ENCODE data around the gene MICALL1. TPM values are rescaled to one million over a fixed set of nuclear protein-coding genes. Genes with fewer than 3 reads are reported as not detected.

Gene MICALL1
- total and polyA plus RNA-seq, 2 of the 4 experiments (the other 2 are of a cell fraction), result 12.4 to 22.3 TPM

DNA sequence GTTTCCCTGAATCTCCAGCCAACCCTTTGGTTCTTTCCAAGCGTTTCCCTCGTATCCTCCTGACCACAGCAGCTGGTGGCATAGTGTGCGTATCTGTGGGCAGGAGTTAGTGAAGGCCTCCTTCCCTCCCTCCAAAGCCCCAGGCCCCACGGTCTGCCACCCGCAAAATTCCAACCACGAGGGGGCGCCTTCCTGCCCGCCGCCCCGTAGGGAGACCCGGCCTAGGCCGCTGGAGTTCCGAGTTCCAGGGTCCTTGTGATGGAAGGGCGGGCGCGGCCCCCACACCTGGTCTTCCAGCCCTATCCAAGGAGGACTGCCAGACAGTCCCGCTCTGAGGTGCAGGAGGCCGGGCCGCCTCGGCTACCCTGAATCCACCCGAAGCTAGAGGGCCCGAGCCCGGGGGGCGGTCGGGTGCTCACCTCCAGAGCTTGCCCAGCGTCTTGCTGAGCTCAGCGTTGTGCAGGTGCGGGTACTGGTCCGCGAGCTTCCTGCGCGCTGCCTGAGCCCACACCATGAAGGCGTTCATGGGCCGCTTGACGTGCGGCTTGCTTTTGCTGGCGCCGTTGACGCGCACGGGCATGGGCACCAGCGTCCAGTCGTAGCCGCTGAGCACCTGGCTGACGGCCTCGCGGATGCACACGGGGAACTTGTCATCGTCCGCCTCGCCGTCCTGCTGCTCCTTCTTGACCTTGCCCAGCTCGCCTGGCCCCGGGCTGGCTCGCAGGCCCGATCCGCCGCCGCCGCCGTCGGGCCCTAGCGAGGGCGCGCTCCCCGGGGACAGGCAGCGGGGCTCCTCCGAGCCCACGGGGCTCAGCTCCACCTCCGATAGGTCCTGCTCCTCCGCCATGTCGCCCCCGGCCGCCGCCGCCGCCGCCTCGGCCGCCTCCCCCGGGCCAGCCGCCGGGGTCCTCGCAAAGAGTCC, 77.1 kb downstream of the MICALL1 start:
- no peaks in the 10 kb centered on the region for H3K4me1 ChIP-seq (ENCODE audit: control insufficient read depth, insufficient read depth, low read length)
- H2BK20ac ChIP-seq (ENCODE audit: low read depth, low read length), result no peak overlapping the region
- TF ChIP-seq CTCF (conservative IDR thresholded peaks at IDR 0.05; ENCODE audit: low read depth, low read length) (0 out of 2 replicates have a peak, but pooled peaks have one; percentile 17), RCOR1 (IDR thresholded peaks at IDR 0.05; ENCODE audit: insufficient replicate concordance, low read length) (no peak)
- in situ Hi-C loops (cut with MboI; ENCODE audit: low sequenced_read_pairs) (no loop called here), dilution Hi-C loops (cut with HindIII; ENCODE audit: low sequenced_read_pairs, unreplicated experiment) (no loop called here), intact Hi-C loops (cut with micrococcal nuclease) (no loop called here)
- no peak overlapping the region for H2BK5ac ChIP-seq (ENCODE audit: low read depth, low read length, poor library complexity, severe bottlenecking)
- H3K9me1 ChIP-seq (ENCODE audit: insufficient read depth, low read length), result no peaks in the 10 kb centered on the region; the same call in 1 of the 2 replicates
- H3K27ac ChIP-seq (ENCODE audit: insufficient read depth, low read length), result no peak overlapping the region
- H3K36me3 ChIP-seq (ENCODE audit: control insufficient read depth, insufficient read depth, low read length), result no peaks in the 10 kb centered on the region
- no peak for DNase-seq
- H3K4ac ChIP-seq (ENCODE audit: low read depth, low read length), result no peak overlapping the region
- H3K9ac ChIP-seq (ENCODE audit: low read depth, low read length), result no peak overlapping the region
- no peak overlapping the region for H4K91ac ChIP-seq (ENCODE audit: insufficient read depth, low read depth, low read length)
- H3K18ac ChIP-seq (ENCODE audit: low read depth, low read length), result no peak overlapping the region
- no peak overlapping the region for H3K14ac ChIP-seq (replicated peaks; ENCODE audit: low read depth, low read length)
- WGBS, 2 experiments (ENCODE audit: extremely low coverage in 2 of 2, insufficient read length in 1 of 2), result 45% methylated on average over 45 of the region's 84 CpGs; no CpG with 5 or more reads in 1 of the 2 experiments
- BruUV-seq (replicated peaks), result no TSS peak
- no peak overlapping the region for H2AK5ac ChIP-seq (ENCODE audit: low read depth, low read length)
- no peak overlapping the region for H2BK120ac ChIP-seq (ENCODE audit: low read depth, low read length)
- H2AK9ac ChIP-seq (replicated peaks; ENCODE audit: low read depth, low read length, poor library complexity), result no peak overlapping the region
- no peaks in the 10 kb centered on the region for H3K27me3 ChIP-seq (ENCODE audit: control insufficient read depth, insufficient read depth, low read length)
- no peaks in the 10 kb centered on the region for H4K20me1 ChIP-seq (ENCODE audit: insufficient read depth, low read length)
- H4K5ac ChIP-seq (ENCODE audit: low read depth, low read length), result no peak overlapping the region
- H3K23ac ChIP-seq (ENCODE audit: low read depth, low read length), result no peak overlapping the region
- H3K4me2 ChIP-seq (ENCODE audit: low read depth, low read length), result no peak overlapping the region
- H2BK15ac ChIP-seq (ENCODE audit: low read depth, low read length), result no peak overlapping the region
- no peak overlapping the region for H3K56ac ChIP-seq (ENCODE audit: extremely low read depth, insufficient read depth, low read length)
- H2AFZ ChIP-seq (replicated peaks; ENCODE audit: low read length, poor library complexity), result peak overlapping the region; percentile 32
- no peak overlapping the region for H4K8ac ChIP-seq (ENCODE audit: low read depth in 2 of 2, low read length in 2 of 2)
- H3K79me1 ChIP-seq (ENCODE audit: low read depth in 1 of 2, low read length in 2 of 2), result no peaks in the 10 kb centered on the region
- ChIA-PET POLR2A (ENCODE audit: unreplicated experiment) (no interaction called here), CTCF (no interaction called here)
- no peak for ATAC-seq (ENCODE audit: low read depth)
- H3K4me3 ChIP-seq (ENCODE audit: insufficient read depth, low read depth, low read length), result no peak overlapping the region
- no peaks in the 10 kb centered on the region for H3K9me3 ChIP-seq (ENCODE audit: control insufficient read depth, insufficient read depth, low read length)
